C4-2B (cell line): Measurements from ENCODE around the gene MTG2.

Source experiments
- H3K27ac ChIP-seq: fragments of 450-650 bp; 2 replicates; pipeline ENCODE4 v1.5.1; 2017
- ZFX ChIP-seq: fragments of 450-650 bp; IDR thresholded peaks from 2 replicates; pipeline ENCODE4 v1.6.1; 2017
- TF ChIP-seq, protein P1 (sequence below): fragments of 450-650 bp; conservative IDR thresholded peaks from 2 replicates; pipeline ENCODE4 v1.5.1; 2017; ENCODE audit warnings: mild to moderate bottlenecking

The MTG2 gene

DNA sequence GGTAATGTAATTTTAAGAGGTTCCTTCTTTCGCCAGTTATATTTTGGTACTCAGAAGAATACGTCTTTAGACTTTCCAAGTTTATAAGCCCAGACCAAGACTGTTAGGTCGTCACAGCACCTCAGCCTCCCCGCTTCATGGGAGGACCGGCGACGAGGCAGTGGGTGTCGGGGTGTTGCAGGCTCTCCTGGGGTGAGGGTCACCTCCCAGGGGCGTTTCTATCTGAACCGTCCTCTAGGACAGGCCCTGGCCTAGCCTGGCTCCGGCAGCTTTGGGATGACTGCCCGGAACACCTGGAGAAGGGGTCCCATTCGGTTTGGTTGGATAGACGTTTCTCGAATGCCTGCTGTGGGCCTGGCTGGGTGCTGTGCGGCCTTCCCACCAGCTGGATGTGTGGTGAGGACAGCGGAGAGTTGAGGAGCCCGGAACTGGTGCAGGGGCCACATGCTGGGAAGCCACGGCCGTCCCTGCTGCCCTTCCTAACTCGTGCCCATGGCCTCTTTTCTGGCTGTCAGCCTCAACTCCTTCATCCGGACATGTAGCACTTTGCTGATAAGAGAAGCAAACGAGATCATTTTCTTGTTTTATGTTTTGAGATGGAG is 56.6 kb downstream of the MTG2 start:
- TF ChIP-seq, protein P1, sequence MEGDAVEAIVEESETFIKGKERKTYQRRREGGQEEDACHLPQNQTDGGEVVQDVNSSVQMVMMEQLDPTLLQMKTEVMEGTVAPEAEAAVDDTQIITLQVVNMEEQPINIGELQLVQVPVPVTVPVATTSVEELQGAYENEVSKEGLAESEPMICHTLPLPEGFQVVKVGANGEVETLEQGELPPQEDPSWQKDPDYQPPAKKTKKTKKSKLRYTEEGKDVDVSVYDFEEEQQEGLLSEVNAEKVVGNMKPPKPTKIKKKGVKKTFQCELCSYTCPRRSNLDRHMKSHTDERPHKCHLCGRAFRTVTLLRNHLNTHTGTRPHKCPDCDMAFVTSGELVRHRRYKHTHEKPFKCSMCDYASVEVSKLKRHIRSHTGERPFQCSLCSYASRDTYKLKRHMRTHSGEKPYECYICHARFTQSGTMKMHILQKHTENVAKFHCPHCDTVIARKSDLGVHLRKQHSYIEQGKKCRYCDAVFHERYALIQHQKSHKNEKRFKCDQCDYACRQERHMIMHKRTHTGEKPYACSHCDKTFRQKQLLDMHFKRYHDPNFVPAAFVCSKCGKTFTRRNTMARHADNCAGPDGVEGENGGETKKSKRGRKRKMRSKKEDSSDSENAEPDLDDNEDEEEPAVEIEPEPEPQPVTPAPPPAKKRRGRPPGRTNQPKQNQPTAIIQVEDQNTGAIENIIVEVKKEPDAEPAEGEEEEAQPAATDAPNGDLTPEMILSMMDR: no peak
- no peak for TF ChIP-seq ZFX
- peak overlapping the region; percentile 80 for H3K27ac ChIP-seq

DNA sequence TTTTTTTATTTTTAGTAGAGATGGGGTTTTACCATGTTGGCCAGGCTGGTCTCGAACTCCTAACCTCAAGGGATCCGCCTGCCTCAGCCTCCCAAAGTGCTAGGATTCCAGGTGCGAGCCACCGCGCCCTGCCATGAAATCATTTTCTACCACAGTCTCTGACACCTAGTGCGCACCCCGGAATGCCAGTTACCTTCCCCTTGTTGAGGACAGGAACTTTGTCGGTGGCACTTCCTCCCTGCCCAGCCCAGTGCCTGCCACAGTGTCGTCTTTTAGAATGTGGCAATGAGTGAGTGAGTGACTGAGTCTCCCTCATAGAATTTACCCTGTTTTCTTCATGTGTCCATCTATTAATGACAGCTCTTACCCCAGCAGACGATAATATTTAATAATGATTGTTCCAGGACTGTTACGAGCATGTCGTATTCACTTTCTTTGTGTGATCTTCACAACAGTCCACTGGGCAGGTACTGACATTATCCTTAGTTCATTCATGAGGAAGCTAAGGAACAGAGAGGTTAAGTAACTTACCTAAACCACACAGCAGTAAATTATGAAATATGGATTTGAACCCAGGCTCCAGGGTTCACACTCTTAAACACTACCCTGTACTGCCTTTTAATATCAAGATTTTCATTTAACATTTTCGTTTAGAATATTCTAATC is 57.3 kb downstream of the MTG2 start:
- no peak for TF ChIP-seq ZFX
- TF ChIP-seq, protein P1: no peak
- peak overlapping the region; percentile 80; the same call in 1 of the 2 replicates for H3K27ac ChIP-seq

DNA sequence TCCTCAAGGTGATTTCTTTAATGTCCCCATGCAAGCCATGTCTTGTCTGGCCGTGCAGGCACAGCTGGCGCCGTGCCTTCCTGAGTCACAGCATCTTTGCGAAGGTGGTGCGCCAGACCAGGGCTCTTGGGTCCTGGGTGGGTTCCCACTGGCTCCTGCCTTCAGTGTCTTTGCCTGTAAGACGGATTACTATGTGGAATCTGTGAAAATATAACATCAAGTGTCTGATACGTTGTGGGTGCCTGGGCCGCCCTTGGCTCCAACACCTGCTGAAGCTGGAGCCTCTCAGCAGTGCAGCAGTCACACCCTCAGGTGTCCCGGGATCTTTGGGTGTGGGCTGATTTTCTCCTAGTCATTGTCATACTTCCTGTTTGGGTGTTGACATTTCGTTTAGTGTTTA is 58.7 kb downstream of the MTG2 start:
- no peak overlapping the region for H3K27ac ChIP-seq
- TF ChIP-seq ZFX: no peak
- TF ChIP-seq, protein P1: no peak

DNA sequence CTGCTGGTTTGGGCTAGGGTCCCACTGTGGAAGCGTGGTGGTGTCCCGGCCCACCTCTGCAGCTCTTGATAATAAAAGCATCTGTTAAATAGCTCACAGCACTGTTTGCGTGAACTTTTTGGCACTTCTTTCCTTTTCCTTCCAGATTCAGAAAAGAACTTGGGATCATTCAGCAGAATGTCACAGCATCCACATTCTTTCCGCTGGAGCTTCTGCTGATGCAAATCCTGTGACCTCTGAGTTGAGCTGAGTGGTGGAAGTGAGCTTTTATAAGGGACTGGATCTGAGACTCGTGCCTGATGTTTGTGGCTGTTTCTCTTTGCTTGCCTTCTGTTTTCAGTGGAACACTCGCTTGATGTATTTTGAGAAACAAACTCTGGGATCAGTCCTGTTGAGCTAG is 59.3 kb downstream of the MTG2 start:
- no peak overlapping the region for H3K27ac ChIP-seq

DNA sequence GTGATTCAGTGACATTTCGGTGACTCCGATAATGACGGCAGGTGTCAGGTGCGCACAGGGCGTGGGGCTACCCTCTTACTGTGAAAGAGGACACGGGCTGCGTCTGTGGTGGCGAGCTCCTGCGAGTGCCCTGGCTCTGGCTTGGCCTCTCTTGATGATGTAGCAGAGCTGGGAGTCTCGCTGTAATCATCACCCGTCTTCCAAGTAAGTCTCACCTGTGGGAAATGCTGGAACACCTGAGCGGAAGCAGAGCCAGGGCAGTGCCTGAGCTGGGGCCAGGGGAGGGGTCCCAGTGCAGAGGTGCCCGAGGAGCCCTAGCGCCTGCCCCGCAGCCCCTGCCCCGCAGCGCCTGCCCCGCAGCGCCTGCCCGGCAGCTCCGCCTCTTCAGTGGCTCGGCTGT is 60.3 kb downstream of the MTG2 start:
- H3K27ac ChIP-seq: no peak overlapping the region
- TF ChIP-seq, protein P1: no peak
- TF ChIP-seq ZFX: no peak

More for the DNA sequence above, 59.3 kb downstream of the MTG2 start:
- TF ChIP-seq, protein P1: no peak
- no peak for TF ChIP-seq ZFX

DNA sequence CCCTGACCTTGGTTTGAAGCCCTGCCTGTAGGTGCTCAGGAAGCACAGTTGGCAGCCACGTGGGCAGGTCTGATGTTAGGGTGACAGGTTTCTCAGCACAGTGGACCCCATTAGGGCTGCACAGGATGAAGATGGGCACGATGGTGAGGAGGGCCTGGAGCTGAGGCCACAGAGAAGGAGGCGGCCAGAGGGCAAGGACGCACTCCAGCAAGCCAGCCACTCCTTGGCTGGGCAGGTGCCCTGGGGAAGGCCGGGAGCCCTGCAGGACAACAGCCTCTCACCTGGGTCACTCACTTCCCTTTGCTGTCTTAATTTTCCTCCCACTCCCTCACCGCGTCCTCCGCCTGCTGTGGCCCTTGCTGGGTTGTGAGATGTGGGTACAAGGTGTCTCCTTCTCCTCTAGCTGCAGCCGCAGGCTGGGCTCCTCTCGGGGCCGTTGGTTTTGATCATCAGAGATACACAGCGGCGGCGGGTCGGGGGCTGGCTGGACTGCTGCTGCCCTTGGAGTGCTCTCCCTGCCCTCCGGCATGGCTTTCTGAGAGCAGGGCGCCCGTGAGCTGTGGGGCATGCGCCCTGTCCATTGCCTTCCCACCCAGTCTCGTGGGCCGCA is 61.2 kb downstream of the MTG2 start:
- TF ChIP-seq, protein P1: no peak
- TF ChIP-seq ZFX: no peak
- H3K27ac ChIP-seq: no peak overlapping the region

DNA sequence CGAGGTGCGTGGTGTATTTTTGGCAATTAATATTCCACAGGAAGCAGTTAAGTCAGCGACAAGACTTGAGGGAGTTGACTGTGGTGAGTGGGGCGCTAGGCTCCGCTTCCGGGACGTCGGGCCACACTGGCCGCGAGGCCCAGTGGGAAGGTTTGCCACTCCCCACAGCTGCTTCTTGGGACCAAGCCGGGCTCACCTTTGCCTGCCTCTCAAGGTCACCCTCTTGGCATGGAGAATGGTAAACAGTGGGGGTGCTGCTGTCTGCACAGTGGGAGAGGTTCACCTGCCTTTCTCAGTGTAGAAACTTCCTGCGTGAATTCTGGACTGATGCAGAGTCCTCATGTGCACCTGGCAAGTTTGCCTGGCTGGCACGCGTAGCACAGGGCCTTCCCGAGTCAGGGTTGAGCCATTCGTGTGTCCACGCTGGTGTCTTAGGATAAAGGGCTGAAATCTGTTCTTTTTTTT is 61.8 kb downstream of the MTG2 start:
- no peak overlapping the region for H3K27ac ChIP-seq

More for the DNA sequence above, 61.8 kb downstream of the MTG2 start:
- TF ChIP-seq ZFX: no peak
- TF ChIP-seq, protein P1: no peak
